Measurements from ENCODE around the gene ASH1L. TPM values are rescaled to one million over a fixed set of nuclear protein-coding genes. Genes with fewer than 3 reads are reported as not detected.

Gene ASH1L
- total and polyA plus RNA-seq, 9 of the 15 experiments (the other 6 are each of a cell fraction or from before 2014, with no cell fraction given), result 2.0 to 23.3 (median 14.6) TPM

DNA sequence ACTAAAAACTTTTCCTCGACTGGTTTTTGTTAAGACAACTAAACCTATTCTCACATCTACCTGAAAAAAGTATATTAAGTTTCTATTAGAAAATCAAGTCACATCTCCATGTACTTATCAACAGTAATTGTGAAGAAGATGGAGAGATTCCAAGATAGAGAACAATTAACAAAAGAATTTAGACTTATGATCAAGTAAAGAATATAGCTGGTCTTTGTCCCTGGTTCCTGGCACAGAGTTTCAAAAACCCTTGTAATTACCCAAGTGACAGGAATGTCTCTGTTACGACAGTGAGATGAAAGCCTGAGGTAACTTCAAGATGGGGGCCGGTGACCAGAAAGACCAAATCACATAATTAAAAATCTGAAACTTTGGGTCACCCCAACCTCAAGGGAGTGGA is 91.6 kb downstream of the ASH1L start:
- Histone ChIP-seq H3K4me1 (replicated peaks in 1 of 2; ENCODE audit: control insufficient read depth in 2 of 2, insufficient read depth in 2 of 2, low read length in 2 of 2) (peaks cover 9% of the 10 kb centered on the region in 2 experiments), H3K27me3 (ENCODE audit: control insufficient read depth in 2 of 2, insufficient read depth in 2 of 2, low read length in 2 of 2) (no peaks in the 10 kb centered on the region), H3K79me2 (ENCODE audit: control insufficient read depth, insufficient read depth, low read length) (peaks cover 61% of the 10 kb centered on the region), H3K9me3 (replicated peaks; ENCODE audit: control insufficient read depth, insufficient read depth, low read depth, low read length) (no peaks in the 10 kb centered on the region), H3K9ac (ENCODE audit: insufficient read depth in 1 of 2, low read depth in 2 of 2, low read length in 2 of 2) (no peak overlapping the region), H2AFZ (ENCODE audit: low read depth, low read length) (no peak overlapping the region), H3K4me2 (ENCODE audit: insufficient read depth, low read length) (no peak overlapping the region), H3K9me1 (ENCODE audit: control insufficient read depth, insufficient read depth, low read length) (no peaks in the 10 kb centered on the region), H3K4me3 (no peak overlapping the region), H3K36me3 (ENCODE audit: control insufficient read depth, insufficient read depth, low read length) (peaks cover 23% of the 10 kb centered on the region), H4K20me1 (replicated peaks; ENCODE audit: control insufficient read depth, insufficient read depth, low read length) (0 out of 2 replicates have a peak, but pooled peaks cover 3% of the 10 kb centered on the region), H3K27ac (ENCODE audit: extremely low read depth, low read depth, low read length) (no peak overlapping the region)
- no peak for FAIRE-seq
- TF ChIP-seq, protein P1, sequence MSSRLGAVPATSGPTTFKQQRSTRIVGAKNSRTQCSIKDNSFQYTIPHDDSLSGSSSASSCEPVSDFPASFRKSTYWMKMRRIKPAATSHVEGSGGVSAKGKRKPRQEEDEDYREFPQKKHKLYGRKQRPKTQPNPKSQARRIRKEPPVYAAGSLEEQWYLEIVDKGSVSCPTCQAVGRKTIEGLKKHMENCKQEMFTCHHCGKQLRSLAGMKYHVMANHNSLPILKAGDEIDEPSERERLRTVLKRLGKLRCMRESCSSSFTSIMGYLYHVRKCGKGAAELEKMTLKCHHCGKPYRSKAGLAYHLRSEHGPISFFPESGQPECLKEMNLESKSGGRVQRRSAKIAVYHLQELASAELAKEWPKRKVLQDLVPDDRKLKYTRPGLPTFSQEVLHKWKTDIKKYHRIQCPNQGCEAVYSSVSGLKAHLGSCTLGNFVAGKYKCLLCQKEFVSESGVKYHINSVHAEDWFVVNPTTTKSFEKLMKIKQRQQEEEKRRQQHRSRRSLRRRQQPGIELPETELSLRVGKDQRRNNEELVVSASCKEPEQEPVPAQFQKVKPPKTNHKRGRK (tag; IDR thresholded peaks at IDR 0.05), result no peak
- no peak for TF ChIP-seq ZNF644 (tag; IDR thresholded peaks at IDR 0.05; ENCODE audit: low read depth)
- TF ChIP-seq NFATC3 (IDR thresholded peaks at IDR 0.05), result no peak
- no peak for TF ChIP-seq ZFP1 (CRISPR knock-in tag; IDR thresholded peaks at IDR 0.05)
- no peak for TF ChIP-seq ZBTB12 (CRISPR knock-in tag; IDR thresholded peaks at IDR 0.05)
- TF ChIP-seq TAF1 (IDR thresholded peaks at IDR 0.05; ENCODE audit: control insufficient read depth, extremely low read depth, insufficient read depth, low read length, severe bottlenecking), result no peak
- no peak for TF ChIP-seq U2AF1 (optimal IDR thresholded peaks at IDR 0.05; ENCODE audit: low read depth, low read length)
- TF ChIP-seq NBN (IDR thresholded peaks at IDR 0.05; ENCODE audit: low read depth), result no peak
- TF ChIP-seq POLR2G (IDR thresholded peaks at IDR 0.05; ENCODE audit: low read depth, low read length), result no peak
- no peak for TF ChIP-seq ELF4 (CRISPR knock-in tag; IDR thresholded peaks at IDR 0.05)
- no peak for TF ChIP-seq HIVEP1 (CRISPR knock-in tag; IDR thresholded peaks at IDR 0.05)
- TF ChIP-seq NCOA4 (IDR thresholded peaks at IDR 0.05; ENCODE audit: partially characterized antibody), result no peak
- TF ChIP-seq RFX7 (CRISPR knock-in tag; IDR thresholded peaks at IDR 0.05), result no peak
- no peak for TF ChIP-seq CTCFL (IDR thresholded peaks at IDR 0.05; ENCODE audit: borderline replicate concordance, insufficient read depth, low read depth, low read length, poor library complexity, severe bottlenecking)
- no peak for TF ChIP-seq ZNF436 (CRISPR knock-in tag; IDR thresholded peaks at IDR 0.05)
- no peak for TF ChIP-seq XRCC4 (IDR thresholded peaks at IDR 0.05; ENCODE audit: extremely low read depth, insufficient read depth, insufficient read length)
- no peak for TF ChIP-seq NCOR1 (IDR thresholded peaks at IDR 0.05)
- in situ Hi-C loops (cut with MboI) (no loop called here), intact Hi-C loops (cut with micrococcal nuclease) (no loop called here)
- ChIA-PET POLR2A (interaction anchor here (0.7 kb wide), 1 partner anchor 251 kb away, joined by 3 read pairs; no protein-coding TSS in a partner anchor), CTCF (ENCODE audit: low intra/inter-chr PET ratio) (no interaction called here)
- no peak for DNase-seq (ENCODE audit: extremely low read depth in 1 of 4, low spot score in 3 of 4)
- no peak for ATAC-seq
- no TSS peak for BruUV-seq (replicated peaks)
- 96% methylated on average over 3 of the region's 3 CpGs for WGBS (ENCODE audit: insufficient coverage, low coverage, missing lambda C conversion rate)
